Fibroblast of lung (primary cell): Measurements from ENCODE around the gene CCDC127. TPM values are rescaled to one million over a fixed set of nuclear protein-coding genes. Genes with fewer than 3 reads are reported as not detected.

Source experiments
- DNase-seq, 2 donors: peaks; one replicate each; pipeline versions ENCODE4 v3.0.0 to v3.0.0-alpha.2; 2010; ENCODE audit warnings: low read depth in 2 of 2
- H2AFZ ChIP-seq: 2 replicates; pipeline ENCODE4 v1.5.1; 2012; ENCODE audit warnings: low read length, control low read depth, inconsistent platforms
- H3K27ac ChIP-seq: 2 replicates; pipeline ENCODE4 v1.5.1; 2011; ENCODE audit warnings: low read length, control low read depth; ENCODE audit not compliant: insufficient read depth
- H3K27me3 ChIP-seq: 2 replicates; pipeline ENCODE4 v1.5.1; 2011; ENCODE audit warnings: mild to moderate bottlenecking, low read length; ENCODE audit not compliant: control insufficient read depth, insufficient read depth
- H3K36me3 ChIP-seq: 2 replicates; pipeline ENCODE4 v1.5.1; 2011; ENCODE audit warnings: low read length; ENCODE audit not compliant: control insufficient read depth, insufficient read depth
- H3K4me1 ChIP-seq: 2 replicates; pipeline ENCODE4 v1.5.1; 2011; ENCODE audit warnings: low read length; ENCODE audit not compliant: control insufficient read depth, insufficient read depth; ENCODE audit errors: extremely low read depth
- H3K4me2 ChIP-seq: 2 replicates; pipeline ENCODE4 v1.5.1; 2011; ENCODE audit warnings: low read length, control low read depth; ENCODE audit not compliant: insufficient read depth; ENCODE audit errors: extremely low read depth
- H3K4me3 ChIP-seq, 4 experiments: fragments of 200-600 bp in 1 of 4; sonication (generic) in 1 of 4; replicated peaks in 1 of 4; 2 replicates each; pipeline ENCODE4 v1.5.1; 2011 to 2016; ENCODE audit warnings: low read length in 4 of 4, low read depth in 3 of 4, mild to moderate bottlenecking in 3 of 4, control low read depth in 2 of 4, inconsistent platforms in 1 of 4, mixed read lengths in 1 of 4; ENCODE audit not compliant: insufficient read depth in 1 of 4; ENCODE audit errors: control extremely low read depth in 1 of 4
- H3K79me2 ChIP-seq: 2 replicates; pipeline ENCODE4 v1.5.1; 2012; ENCODE audit warnings: mild to moderate bottlenecking, low read length, inconsistent platforms; ENCODE audit not compliant: control insufficient read depth, insufficient read depth
- H3K9ac ChIP-seq: 2 replicates; pipeline ENCODE4 v1.5.1; 2011; ENCODE audit warnings: mild to moderate bottlenecking, low read length, control low read depth; ENCODE audit not compliant: insufficient read depth
- H3K9me3 ChIP-seq: 2 replicates; pipeline ENCODE4 v1.5.1; 2012; ENCODE audit warnings: low read depth, low read length; ENCODE audit not compliant: control insufficient read depth, insufficient read depth
- H4K20me1 ChIP-seq: 2 replicates; pipeline ENCODE4 v1.5.1; 2011; ENCODE audit warnings: low read length; ENCODE audit not compliant: control insufficient read depth, insufficient read depth; ENCODE audit errors: extremely low read depth
- CTCF ChIP-seq, 2 donors: IDR thresholded peaks in 1 of 2; conservative IDR thresholded peaks in 1 of 2; 1 replicate in 1 of 2; 2 replicates in 1 of 2; pipeline ENCODE4 v1.5.1; 2011 to 2012; ENCODE audit warnings: low read length in 2 of 2, control low read depth in 1 of 2, inconsistent platforms in 1 of 2, low read depth in 1 of 2, mild to moderate bottlenecking in 1 of 2
- EZH2 ChIP-seq: IDR thresholded peaks from 2 replicates; pipeline ENCODE4 v1.5.1; 2012; ENCODE audit warnings: low read length, control low read depth, mild to moderate bottlenecking; ENCODE audit errors: missing control alignments
- polyA plus RNA-seq, 2 donors: library from polyadenylated mRNA; depleted of rRNA in 1 of 2; stranded (reverse) in 1 of 2; unstranded in 1 of 2; fragments of >200 nt; gene quantifications; 2 replicates each; pipeline ENCODE4 v1.2.1, GENCODE V29; 2011 to 2012; ENCODE audit warnings: missing spikeins in 1 of 2
- total RNA-seq: library from RNA; depleted of rRNA; stranded (reverse); fragments of >200 nt; gene quantifications from 2 replicates; pipeline ENCODE4 v1.2.1, GENCODE V29; 2014

Gene CCDC127
- total and polyA plus RNA-seq, 2 donors (not counting 1 experiment from before 2014, with no cell fraction given), result 4.8 to 5.6 TPM

GRCh38 chr5:169071-169727 lies 48.8 kb downstream of the CCDC127 start:
- Histone ChIP-seq H3K4me1 (peaks cover 18% of the 10 kb centered on the region), H2AFZ (peak overlapping the region; percentile 44), H3K9me3 (no peaks in the 10 kb centered on the region), H3K9ac (peak overlapping the region; percentile 30), H3K36me3 (no peaks in the 10 kb centered on the region), H3K4me2 (no peak overlapping the region), H4K20me1 (no peaks in the 10 kb centered on the region), H3K27ac (peak overlapping the region; percentile 96), H3K4me3 (no peak overlapping the region), H3K79me2 (no peaks in the 10 kb centered on the region), H3K27me3 (no peaks in the 10 kb centered on the region)
- TF ChIP-seq CTCF (conservative IDR thresholded peaks at IDR 0.05 in 1 of 2, IDR thresholded peaks at IDR 0.05 in 1 of 2; ENCODE audit: low read depth in 1 of 2, low read length in 2 of 2) (no peak), EZH2 (no peak)
- peak; percentile 84 to 93 for DNase-seq

- peak; percentile 97 to 98 for DNase-seq
- Histone ChIP-seq H3K79me2 (no peaks in the 10 kb centered on the region), H3K4me3 (no peak overlapping the region), H3K4me1 (peaks cover 18% of the 10 kb centered on the region), H3K9me3 (no peaks in the 10 kb centered on the region), H3K27ac (peak overlapping the region; percentile 96), H3K27me3 (no peaks in the 10 kb centered on the region), H2AFZ (no peak overlapping the region), H3K4me2 (peak overlapping the region; percentile 25), H4K20me1 (no peaks in the 10 kb centered on the region), H3K9ac (peak overlapping the region; percentile 65), H3K36me3 (no peaks in the 10 kb centered on the region)
- TF ChIP-seq CTCF (conservative IDR thresholded peaks at IDR 0.05 in 1 of 2, IDR thresholded peaks at IDR 0.05 in 1 of 2; ENCODE audit: low read depth in 1 of 2, low read length in 2 of 2), result no peak
- no peak for TF ChIP-seq EZH2
Observed at GRCh38 chr5:167982-168660, 49.8 kb downstream of the CCDC127 start.

- Histone ChIP-seq H3K27me3 (no peaks in the 10 kb centered on the region), H4K20me1 (no peaks in the 10 kb centered on the region), H3K9me3 (no peaks in the 10 kb centered on the region), H3K4me2 (no peak overlapping the region), H2AFZ (no peak overlapping the region), H3K36me3 (no peaks in the 10 kb centered on the region), H3K4me1 (peaks cover 18% of the 10 kb centered on the region), H3K79me2 (no peaks in the 10 kb centered on the region), H3K9ac (peak overlapping the region; percentile 42), H3K27ac (peak overlapping the region; percentile 96), H3K4me3 (no peak overlapping the region)
- no peak for DNase-seq
- TF ChIP-seq EZH2 (no peak), CTCF (conservative IDR thresholded peaks at IDR 0.05 in 1 of 2, IDR thresholded peaks at IDR 0.05 in 1 of 2; ENCODE audit: low read depth in 1 of 2, low read length in 2 of 2) (no peak)
Observed at GRCh38 chr5:167511-167910, 50.4 kb downstream of the CCDC127 start.
